Umbilical cord (tissue), 2 donors: ENCODE measurements around the gene DNAAF1. TPM values are rescaled to one million over a fixed set of nuclear protein-coding genes. Genes with fewer than 3 reads are reported as not detected.
"Not testable (repeated sequence)": the region's sequence is repeated elsewhere in the genome, so short reads cannot be mapped to it uniquely, and the experiment has no call there.

ENCODE experiments used
- DNase-seq: peaks from one replicate; pipeline ENCODE4 v3.0.0-alpha.2; 2015; ENCODE audit warnings: low spot score
- total RNA-seq: library from RNA; depleted of rRNA; stranded (reverse); fragments of >200 nt; gene quantifications from one replicate; pipeline ENCODE4 v1.2.3, GENCODE V29; 2014; ENCODE audit warnings: low replicate concordance; ENCODE audit not compliant: insufficient read depth

DNAAF1 gene
- total RNA-seq, 1 donor from 2014 or later, result 1.7 TPM

DNA sequence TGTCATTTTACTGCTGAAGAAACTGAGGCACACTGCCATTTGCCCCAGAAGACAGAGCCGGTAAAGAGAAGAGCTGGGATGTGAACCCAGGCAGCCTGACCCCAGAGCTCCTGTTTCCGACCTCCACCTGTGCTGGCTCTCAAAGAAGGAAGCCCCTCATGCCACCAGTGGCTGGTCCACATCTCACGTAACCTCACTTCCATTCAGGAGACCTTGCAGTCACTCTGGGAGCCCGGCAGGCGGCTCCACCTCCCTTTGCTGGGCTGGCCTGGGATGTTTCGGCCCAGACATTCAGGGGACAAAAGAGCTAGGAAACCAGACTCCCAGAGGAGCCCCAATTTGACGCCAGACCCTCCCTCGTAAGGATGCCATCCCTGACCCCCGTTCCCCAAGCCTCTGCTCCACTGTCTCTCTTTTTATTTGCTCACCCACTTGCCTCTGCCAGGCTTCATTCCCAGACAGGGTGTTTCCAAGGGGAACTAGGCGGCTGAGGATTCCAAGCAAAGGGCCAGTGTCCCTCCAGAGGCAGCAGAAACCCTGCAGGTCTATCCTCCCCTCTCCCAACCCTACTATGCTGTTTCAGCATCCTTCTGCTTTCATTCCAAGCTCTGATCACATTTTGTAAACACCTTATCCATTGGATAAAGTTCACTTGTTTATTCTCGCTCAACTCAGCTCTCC lies 38.9 kb downstream of the DNAAF1 start:
- DNase-seq, result no peak

DNA sequence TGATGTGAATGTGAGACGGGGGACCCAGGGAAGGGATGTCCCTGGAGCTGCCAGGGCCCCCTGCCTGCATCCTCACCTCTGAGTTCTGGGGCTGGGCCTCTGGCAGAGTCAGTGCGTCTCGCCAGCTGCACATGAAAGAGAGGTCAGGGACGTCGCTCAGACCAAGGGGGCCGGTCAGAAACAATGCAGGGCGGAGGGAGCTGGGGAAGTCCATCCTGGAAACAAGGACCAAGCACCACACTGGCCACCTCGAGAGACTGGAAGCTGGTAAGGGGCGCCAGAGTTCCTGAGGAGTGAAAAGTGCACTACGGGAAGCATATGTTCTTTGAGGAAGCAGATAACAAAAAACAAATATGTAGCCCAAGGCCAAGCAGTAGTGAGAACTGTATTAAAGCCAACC lies 39.7 kb downstream of the DNAAF1 start:
- DNase-seq, result peak; percentile 26

DNA sequence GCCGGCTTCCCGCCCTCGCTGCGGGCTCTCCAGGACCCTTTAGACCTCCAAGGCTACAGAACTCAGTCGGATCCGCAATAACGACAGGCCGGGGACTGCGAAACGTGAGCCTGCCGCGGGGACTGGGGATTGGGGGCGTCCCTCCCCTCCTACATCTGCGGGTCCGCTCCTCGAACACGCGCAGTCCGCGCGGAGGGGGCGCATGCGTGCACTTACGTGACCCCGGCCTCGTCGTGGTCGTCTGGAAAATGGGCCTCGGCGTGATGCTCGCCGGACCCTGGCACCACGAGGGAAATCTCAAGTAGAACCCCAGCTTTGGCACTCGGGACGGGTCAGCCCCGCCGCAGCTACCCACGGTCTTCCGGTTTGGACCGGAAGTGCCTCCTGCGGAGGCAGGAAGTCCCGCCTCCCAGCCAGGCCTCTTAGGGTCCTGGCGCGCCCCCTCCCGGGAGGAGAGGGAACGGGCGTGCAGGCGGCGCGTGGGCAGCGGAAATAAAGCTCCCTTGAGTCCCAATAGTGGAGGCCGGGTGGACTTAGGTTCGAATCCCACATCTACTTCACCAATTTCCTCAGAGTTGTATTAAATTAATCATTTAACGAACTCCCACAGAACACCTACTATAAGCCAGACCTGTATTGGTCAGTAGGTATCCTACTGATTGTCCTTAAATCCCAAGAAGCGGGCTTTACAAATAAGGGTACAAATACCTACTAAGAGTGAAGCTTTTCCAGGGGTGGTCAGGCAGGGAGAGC lies 41.8 kb downstream of the DNAAF1 start, which contains the start of gene TAF1C:
TAF1C (minus strand) TSS at position 373 of the 753 bp plus-strand sequence. CDS start 2,069 bp downstream, outside the sequence.
- DNase-seq, result peak; percentile 94

DNA sequence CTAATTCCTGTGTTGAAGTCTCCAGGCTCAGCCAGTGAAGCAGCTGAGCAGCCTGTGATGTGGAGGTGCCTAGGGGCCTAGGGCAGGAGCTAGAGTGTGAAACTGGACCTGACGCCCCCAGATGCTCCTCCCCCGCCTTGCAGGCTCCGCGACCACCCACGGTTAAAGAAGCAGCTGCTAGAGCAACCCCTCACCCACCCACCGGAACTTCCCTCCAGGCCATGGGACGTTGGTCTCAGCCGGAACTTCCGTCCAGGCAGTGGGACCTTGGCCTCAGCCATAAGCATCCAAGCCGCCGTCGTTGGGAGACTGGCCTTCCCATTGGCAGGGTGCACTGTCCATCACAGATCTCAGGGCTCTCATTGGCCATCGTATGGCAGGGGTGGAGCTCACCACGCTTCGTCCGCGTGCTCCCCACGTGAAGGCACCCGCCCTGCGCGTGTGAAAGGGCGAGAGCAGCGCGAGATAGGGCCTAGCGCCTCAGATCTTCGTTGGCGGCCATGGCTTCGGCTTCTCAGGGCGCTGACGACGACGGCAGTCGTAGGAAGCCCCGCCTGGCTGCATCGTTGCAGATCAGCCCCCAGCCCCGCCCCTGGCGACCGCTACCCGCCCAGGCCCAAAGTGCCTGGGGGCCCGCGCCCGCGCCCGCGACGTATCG lies 45.8 kb downstream of the DNAAF1 start, which contains the start of gene ADAD2:
ADAD2 (plus strand) TSS at position 427 of the 658 bp plus-strand sequence; CDS start at position 501, 74 bp downstream.
- DNase-seq, result no peak

DNA sequence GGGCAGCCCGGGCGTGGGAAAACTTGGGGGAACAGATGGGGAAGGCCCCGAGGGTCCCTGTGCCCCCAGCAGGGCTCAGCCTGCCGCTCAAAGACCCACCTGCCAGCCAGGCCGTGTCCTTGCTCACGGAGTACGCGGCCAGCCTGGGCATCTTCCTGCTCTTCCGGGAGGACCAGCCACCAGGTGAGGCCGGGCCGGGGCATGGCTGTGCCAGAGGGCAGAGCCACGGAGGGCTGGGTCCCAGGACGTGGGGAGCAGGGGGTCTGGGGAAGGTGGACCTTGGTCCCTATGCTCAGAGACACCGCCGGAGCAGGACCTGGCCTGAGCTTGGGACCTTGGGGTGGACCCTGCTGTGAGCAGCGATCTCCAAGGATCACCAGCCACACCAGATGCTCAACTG lies 46.4 kb downstream of the DNAAF1 start:
- DNase-seq, result no peak

DNA sequence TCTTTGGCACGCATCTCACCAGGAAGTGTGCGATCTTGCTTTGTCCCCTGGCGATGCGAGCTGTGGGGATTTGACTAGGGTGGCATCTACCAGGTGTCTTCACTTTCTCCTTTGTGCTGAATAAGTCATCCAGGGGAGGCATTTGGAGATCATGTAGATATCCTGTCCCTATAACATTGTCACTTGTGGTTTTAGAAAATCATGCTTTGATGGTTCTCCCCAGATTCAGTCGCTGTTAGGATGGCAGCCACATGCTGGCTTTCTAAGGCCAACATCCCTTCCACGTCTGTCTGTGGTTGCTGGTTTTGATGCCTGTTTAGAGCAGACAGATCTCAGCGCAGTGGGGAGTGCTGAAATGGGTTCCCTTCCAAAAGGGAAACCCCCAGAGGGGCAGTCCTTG lies 48.4 kb downstream of the DNAAF1 start:
- DNase-seq, result no peak

DNA sequence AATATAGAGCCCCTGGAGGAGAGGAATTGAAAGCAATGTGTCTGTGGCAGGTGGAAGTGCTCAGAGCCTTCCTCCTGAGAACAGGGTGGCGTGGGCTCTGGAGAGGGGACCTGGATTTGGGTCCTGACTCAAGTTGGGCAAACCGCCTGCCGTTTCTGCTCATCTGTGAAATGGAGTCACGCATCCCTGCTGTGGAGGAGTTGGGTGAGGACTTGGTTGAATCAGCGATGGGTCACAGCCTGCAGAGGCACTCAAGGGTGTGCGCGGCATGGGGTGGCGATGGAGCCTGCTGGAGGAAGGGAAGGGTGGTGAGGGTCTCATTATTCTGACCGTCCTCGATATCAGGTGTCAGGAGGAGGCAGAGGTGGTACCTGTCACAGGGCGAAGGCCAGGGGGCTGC lies 48.9 kb downstream of the DNAAF1 start:
- no peak for DNase-seq

DNA sequence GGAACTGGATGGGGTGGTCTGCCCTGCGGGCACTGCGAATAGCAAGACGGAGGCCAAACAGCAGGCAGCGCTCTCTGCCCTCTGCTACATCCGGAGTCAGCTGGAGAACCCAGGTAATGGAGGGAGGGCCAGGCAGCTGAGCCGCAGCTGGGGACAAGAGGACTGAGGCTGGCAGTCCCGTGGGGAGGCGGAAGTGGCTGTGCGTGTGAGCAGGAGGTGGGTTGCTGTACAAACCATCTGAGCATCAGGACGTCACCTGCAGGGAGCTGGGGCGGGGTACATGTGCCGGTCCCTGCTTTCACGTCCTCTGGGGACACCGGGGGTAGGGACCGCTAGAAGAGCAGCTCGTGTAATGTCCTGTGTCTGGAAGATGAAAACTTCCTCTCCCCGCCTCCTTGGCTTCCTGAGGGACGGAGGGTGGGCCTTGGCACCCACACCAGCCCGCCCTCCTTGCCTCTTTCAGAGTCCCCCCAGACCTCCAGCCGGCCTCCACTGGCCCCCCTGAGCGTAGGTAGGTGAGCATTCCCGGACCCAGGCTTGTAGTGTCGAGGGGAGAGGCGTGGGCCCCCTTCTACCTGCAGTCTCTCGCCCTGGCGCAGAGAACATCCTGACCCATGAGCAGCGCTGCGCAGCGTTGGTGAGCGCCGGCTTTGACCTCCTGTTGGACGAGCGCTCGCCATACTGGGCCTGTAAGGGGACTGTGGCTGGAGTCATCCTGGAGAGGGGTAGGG lies 49.5 kb downstream of the DNAAF1 start:
- no peak for DNase-seq

DNA sequence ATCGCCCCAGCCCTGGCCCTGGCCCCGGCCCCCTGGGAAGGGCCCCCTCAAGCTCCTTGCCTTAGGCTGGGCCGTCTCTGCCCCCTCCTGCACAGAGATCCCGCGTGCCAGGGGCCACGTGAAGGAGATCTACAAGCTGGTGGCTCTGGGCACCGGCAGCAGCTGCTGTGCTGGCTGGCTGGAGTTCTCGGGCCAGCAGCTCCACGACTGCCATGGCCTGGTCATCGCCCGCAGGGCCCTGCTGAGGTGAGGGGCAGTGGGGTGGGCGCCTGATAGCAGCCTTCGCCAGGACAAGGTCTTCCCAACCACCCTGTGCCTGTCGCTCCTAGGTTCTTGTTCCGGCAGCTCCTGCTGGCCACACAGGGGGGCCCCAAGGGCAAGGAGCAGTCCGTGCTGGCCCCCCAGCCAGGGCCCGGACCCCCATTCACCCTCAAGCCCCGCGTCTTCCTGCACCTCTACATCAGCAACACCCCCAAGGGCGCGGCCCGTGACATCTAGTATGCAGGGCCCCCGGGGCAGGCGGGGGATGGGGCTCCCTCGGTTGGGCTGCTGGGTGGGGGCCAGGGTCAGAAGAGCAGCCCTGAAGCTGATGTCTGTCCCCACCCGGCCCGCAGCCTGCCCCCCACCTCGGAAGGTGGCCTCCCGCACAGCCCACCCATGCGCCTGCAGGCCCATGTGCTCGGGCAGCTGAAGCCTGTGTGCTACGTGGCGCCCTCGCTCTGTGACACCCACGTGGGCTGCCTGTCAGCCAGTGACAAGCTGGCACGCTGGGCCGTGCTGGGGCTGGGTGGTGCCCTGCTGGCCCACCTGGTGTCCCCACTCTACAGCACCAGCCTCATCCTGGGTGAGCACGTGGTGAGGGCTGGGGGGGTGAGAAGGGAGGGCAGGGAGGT lies 50.3 kb downstream of the DNAAF1 start:
- no peak for DNase-seq

DNA sequence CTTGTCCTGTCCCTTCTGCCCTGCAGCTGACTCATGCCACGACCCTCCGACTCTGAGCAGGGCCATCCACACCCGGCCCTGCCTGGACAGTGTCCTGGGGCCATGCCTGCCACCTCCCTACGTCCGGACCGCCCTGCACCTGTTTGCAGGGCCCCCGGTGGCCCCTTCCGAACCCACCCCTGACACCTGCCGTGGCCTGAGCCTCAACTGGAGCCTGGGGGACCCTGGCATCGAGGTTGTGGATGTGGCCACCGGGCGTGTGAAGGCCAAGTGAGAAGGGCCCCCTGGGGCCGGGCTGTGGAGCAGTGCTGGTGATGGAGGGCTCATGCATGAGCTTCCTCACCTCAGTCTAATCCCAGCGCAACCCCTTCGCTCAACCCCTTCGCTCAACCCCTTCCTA lies 51.0 kb downstream of the DNAAF1 start:
- DNase-seq, result no peak

DNA sequence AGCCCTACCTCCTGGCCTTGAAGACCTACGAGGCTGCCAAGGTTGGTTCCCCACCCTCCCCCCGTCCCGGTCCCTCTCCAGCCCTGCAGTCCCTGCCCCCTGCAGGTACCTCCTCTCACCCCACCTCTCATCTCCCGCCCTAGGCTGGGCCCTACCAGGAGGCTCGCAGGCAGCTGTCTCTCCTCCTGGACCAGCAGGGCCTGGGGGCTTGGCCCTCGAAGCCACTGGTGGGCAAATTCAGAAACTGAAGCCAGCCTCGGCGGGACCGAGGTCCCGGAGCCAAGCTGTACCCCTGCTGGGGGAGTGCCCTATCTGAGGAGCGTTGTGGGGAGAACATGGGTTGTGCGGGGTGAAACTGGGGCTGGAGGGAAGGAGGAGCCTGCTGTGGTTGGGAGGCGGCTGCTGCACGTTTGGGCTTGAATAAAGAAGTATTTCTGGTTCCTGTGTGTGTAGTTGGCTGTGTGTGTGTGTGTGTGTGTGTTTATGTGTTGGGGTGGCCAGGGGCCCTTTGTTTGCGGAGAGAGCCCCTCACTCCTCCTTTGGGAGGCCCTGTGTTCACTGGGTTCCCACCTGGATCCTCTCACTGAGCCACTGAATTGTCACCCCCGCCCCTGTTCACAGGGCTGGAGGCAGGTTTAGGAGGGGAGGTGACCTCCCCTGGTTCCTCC lies 51.8 kb downstream of the DNAAF1 start:
- peak; percentile 66 for DNase-seq

DNA sequence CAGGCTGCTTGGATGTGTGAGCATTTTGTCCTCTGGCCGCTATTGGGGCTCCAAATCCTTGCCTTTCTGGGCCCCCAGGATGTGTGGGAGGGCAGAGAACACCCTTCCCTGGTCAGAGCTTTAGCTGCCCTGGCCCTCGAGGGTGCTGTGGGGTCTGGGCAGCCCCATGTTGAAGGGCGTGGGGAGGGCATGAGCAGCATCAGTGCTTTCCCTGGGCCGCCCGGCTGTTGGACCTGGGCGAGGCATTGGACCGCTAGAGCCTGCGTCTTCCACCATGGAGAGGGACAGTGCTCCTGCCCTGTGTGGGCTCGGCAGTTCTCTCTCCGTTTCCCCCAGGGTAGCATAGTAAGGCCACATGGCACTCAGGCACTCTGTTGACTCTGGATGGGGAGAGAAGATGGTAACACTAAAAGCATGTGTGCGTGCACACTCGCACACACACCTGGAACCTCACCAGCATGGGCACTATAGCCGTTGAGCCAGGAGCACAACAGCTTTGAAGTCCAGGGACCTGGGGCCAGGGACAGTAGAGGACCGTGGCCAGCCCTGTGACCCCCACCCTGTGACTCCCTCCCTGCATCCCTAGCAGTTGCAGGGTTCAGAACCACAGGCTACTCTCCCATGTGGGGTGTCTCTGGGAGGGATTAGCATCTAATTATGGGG lies 52.5 kb downstream of the DNAAF1 start:
- no peak for DNase-seq

DNA sequence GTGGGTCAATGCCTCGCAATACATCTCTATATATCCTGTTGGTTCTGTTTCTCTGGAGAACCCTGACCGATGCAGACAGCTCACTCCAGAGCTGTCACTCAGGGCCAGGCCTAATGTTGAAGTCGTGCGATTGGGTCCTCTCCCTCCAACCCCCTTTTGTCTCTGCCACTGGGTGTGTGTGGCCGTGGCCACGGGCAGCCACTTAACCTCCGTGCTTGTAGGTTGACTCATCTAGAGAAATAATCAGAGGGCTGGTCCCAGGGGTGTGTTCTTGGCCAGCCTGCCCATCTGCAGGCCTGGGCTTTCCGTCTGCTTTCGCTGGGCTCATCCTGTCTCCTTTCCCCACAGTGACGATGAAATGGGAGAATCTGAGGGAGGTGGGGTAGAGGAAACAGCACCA lies 53.3 kb downstream of the DNAAF1 start:
- DNase-seq, result peak; percentile 21

DNA sequence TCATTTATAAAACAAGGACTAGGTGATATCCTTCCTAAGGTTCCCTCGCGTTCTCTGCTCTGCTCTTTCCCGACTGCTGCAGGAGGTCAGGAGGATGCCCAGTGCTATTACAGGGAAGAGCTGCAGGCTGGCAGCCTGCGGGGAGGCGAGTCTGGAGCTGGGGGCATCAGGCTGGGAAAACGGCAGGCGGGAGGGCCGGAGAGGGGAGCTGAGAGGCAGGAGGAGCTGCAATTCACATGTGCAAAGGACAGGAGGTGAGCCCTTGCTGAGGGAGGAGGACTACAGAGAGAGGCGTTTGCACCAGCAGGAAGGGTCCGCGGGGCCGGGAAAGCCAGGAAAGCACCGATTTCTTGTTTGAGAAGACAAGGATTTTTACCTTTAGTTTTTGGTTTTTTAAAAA lies 54.0 kb downstream of the DNAAF1 start:
- no peak for DNase-seq

DNA sequence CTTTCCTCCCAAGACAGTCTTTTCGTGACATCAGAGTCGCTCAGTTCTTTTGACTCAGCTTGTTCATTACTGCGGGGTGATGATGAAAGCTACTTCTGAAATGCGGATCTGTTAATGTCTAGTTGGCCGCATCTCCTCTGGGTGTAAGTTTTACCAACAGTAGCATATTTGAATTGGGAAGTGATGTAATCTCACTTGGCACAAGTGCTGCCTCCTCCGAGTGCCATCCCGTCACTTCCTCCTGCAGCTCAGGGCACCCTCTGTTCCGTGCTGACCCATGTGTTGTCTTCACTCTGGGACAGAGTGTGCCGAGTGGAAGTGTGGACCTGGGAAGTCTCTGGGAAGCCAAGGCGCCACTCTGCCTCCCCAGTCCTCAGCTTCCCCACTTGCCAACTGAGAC lies 54.8 kb downstream of the DNAAF1 start:
- peak; percentile 21 for DNase-seq

DNA sequence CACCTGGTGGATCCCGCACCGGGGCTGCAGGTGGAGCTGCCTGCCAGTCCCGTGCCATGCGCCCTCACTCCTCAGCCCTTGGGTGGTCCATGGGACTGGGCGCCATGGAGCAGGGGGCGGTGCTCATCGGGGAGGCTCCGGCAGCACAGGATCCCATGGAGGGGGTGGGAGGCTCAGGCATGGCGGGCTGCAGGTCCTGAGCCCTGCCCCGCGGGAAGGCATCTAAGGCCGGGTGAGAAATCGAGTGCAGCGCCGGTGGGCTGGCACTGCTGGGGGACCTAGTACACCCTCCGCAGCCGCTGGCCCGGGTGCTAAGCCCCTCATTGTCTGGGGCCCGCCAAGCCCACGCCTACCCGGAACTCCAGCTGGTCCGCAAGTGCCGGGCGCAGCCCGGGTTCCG lies 59.4 kb downstream of the DNAAF1 start:
- DNase-seq, result not testable (repeated sequence)

DNA sequence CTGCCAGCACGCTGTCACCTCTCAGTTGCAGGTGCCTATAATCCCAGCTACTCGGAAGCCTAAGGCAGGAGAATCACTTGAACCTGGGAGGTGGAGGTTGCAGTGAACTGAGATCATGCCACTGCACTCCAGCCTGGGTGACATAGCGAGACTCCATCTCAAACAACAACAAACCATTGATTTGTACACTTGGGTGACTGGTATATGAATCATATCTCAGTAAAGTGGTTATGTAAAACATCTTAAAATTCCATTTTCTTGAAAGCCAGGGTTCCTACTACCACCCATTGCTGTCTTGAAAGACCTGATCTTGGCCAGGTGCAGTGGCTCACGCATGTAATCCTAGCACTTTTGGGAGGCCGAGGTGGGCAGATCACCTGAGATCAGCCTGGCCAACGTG lies 60.0 kb downstream of the DNAAF1 start:
- DNase-seq, result not testable (repeated sequence)

DNA sequence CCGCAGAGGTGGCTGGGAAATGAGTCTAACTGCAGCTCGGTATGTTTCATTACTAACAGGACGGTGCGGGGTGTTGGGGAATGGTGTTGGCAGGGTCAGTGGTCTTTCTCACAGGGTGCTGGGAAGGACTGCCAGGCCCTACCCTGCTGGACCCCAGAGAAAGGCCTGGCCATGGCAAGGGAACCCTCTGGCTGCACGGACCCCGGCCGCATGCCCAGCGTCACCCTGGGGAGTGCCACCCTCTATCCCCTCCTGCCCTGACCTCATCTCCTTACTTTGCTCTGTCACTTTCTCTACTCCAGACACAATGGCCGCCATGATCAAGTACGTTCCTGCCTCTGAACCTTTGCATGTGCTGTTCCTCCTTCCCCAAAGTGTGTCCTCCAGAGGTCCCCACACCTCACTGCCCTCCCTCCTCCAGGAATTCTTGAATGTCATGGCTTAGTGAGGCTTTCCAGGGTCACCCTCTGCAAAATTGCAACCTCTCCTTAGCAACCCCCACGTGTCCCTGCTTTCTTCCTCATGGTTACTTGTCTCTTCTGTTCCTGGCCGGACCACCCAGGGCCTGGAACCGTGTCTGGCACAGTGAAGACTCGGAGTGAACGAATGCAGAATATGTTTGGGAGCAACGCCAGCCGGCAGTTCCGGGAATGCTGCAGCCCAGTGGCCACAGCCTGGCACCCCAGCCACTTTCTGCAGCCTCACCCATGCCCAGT lies 61.0 kb downstream of the DNAAF1 start:
- no peak for DNase-seq

DNA sequence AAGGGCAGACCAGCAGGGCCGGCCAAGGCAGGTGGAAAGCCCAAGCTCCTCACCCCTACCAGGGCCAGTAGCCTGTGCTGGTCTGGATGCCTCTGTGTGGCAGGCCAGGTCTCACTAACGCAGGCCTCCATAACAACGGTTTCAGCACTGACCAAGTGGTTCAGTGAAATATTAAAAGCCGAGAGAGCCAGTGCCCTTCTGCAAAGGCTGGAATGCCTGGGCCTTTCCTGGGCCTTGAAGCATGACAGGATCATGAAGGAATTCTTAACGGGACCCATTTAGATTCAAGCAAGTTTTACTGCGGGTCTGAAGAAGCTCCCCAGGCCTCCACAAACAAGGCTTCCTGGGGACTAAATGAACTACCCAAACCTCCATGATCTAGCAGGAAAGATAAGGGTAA lies 62.1 kb downstream of the DNAAF1 start:
- no peak for DNase-seq
